Activated CD4-positive, alpha-beta T cell treated with anti-CD3 and anti-CD28 coated beads for 36 hours (primary cell): ENCODE data around the gene LDLRAD4. TPM values are rescaled to one million over a fixed set of nuclear protein-coding genes. Genes with fewer than 3 reads are reported as not detected.

Source experiments
- ATAC-seq: fragments of 200-7000 bp; cut with Tn5 transposase; one replicate; pipeline ENCODE4 v1.10.0; 2021; ENCODE audit warnings: mild to moderate bottlenecking, moderate library complexity
- CTCF ChIA-PET: fragments of 350-600 bp; sonication (Branson Sonifier 250); formaldehyde crosslinking; loops from one replicate; lab custom pipeline; 2021; ENCODE audit warnings: antibody characterized with exemption; lab: Charles Lee
- POLR2A ChIA-PET: fragments of 350-600 bp; sonication (Branson Sonifier 250); formaldehyde crosslinking; loops from one replicate; lab custom pipeline; 2021; ENCODE audit warnings: antibody characterized with exemption, inconsistent platforms; lab: Charles Lee
- DNase-seq: peaks from one replicate; pipeline ENCODE4 v3.0.0-alpha.2; 2020
- H3K27ac Mint-ChIP-seq: one replicate; pipeline ENCODE4 v1.8.0; 2021; ENCODE audit warnings: mixed read lengths
- H3K27me3 Mint-ChIP-seq: one replicate; pipeline ENCODE4 v1.8.0; 2021; ENCODE audit warnings: mixed read lengths
- H3K36me3 Mint-ChIP-seq: one replicate; pipeline ENCODE4 v1.8.0; 2021; ENCODE audit warnings: low read depth, mixed read lengths
- H3K4me1 Mint-ChIP-seq: one replicate; pipeline ENCODE4 v1.8.0; 2021; ENCODE audit warnings: mixed read lengths
- H3K4me3 Mint-ChIP-seq: one replicate; pipeline ENCODE4 v1.8.0; 2021; ENCODE audit warnings: mild to moderate bottlenecking, moderate library complexity, mixed read lengths
- H3K9me3 Mint-ChIP-seq: one replicate; pipeline ENCODE4 v1.8.0; 2021; ENCODE audit warnings: low read depth, mixed read lengths
- intact Hi-C, 2 experiments: fragments of 100-400 bp; cut with DNase I in 1 of 2; cut with micrococcal nuclease in 1 of 2; formaldehyde crosslinking; loops; one replicate each; pipeline versions ENCODE4 v1.14.2 to v1.15.1; 2022 to 2024; cut with DNase I, micrococcal nuclease
- total RNA-seq, 2 experiments: library from RNA; stranded (reverse); gene quantifications; one replicate each; pipeline ENCODE4 v1.2.3, GENCODE V29; 2021

The LDLRAD4 gene
- total RNA-seq, 2 experiments from 2014 or later, result 29.3 to 32.2 TPM

DNA sequence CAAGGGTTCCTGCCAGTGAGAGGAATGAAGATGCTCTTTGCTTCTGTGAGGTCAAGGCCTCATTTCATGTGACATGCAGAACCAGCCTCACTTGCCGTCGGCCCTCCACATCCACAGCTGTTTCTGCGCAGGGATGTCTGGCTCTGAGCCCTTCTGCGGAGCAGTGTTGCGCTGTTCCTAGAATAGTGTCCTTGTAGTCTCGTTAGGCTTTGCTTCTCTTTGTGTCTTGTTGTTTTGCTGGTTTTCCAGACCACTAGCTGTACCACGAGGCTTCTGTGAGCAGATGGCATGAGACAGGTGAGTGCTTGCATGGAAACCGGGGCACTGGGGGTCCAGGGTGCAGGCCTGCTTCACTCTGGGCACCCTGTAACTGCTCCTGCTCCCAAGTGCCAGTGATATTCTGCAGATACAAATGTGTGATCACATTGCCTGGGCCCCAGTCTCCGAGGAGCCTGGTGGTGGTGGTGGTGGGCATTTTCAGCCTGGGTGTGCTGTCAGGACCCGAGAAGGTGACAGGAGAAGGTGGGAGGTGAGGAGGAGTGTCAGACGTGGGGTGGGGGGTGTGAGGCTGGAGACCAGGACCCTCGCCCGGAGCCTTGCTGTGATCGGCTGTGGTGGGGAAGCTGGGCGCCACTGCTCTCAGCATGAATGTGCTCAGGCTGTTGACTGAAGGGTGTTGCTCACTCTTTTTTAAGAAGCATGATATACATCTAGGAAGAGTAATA, 34.3 kb downstream of the LDLRAD4 start:
- Mint-ChIP-seq H3K27ac (no peak overlapping the region), H3K9me3 (no peaks in the 10 kb centered on the region), H3K36me3 (no peaks in the 10 kb centered on the region), H3K27me3 (no peaks in the 10 kb centered on the region), H3K4me1 (no peaks in the 10 kb centered on the region), H3K4me3 (no peak overlapping the region)
- ChIA-PET POLR2A (no interaction called here), CTCF (no interaction called here)
- intact Hi-C loops, result no loop called here
- DNase-seq (no peak), ATAC-seq (no peak)

GRCh38 chr18:13253786-13254688, 35.5 kb downstream of the LDLRAD4 start:
- Mint-ChIP-seq H3K4me3 (no peak overlapping the region), H3K9me3 (no peaks in the 10 kb centered on the region), H3K4me1 (no peaks in the 10 kb centered on the region), H3K27ac (no peak overlapping the region), H3K36me3 (no peaks in the 10 kb centered on the region), H3K27me3 (no peaks in the 10 kb centered on the region)
- no peak for DNase-seq
- intact Hi-C loops, result no loop called here
- ChIA-PET POLR2A (no interaction called here), CTCF (interaction anchor here (0.7 kb wide), 1 partner anchor 448 kb away, joined by 3 read pairs; no protein-coding TSS in a partner anchor)
- ATAC-seq, result no peak

GRCh38 chr18:13254971-13255927, 36.7 kb downstream of the LDLRAD4 start:
- Mint-ChIP-seq H3K4me1 (peaks cover 5% of the 10 kb centered on the region), H3K27ac (no peak overlapping the region), H3K36me3 (no peaks in the 10 kb centered on the region), H3K4me3 (no peak overlapping the region), H3K27me3 (no peaks in the 10 kb centered on the region), H3K9me3 (no peaks in the 10 kb centered on the region)
- DNase-seq (no peak), ATAC-seq (no peak)
- CTCF ChIA-PET, result interaction anchor here (0.7 kb wide), 1 partner anchor 449 kb away, joined by 3 read pairs; no protein-coding TSS in a partner anchor
- POLR2A ChIA-PET, result no interaction called here
- intact Hi-C loops, result no loop called here

- Mint-ChIP-seq H3K4me3 (no peak overlapping the region), H3K27ac (no peak overlapping the region), H3K27me3 (no peaks in the 10 kb centered on the region), H3K4me1 (peaks cover 20% of the 10 kb centered on the region), H3K36me3 (no peaks in the 10 kb centered on the region), H3K9me3 (no peaks in the 10 kb centered on the region)
- ChIA-PET POLR2A (no interaction called here), CTCF (no interaction called here)
- DNase-seq (no peak), ATAC-seq (no peak)
- intact Hi-C loops, result no loop called here
These were observed 38.1 kb downstream of the LDLRAD4 start for GRCh38 chr18:13256444-13257305.

DNA sequence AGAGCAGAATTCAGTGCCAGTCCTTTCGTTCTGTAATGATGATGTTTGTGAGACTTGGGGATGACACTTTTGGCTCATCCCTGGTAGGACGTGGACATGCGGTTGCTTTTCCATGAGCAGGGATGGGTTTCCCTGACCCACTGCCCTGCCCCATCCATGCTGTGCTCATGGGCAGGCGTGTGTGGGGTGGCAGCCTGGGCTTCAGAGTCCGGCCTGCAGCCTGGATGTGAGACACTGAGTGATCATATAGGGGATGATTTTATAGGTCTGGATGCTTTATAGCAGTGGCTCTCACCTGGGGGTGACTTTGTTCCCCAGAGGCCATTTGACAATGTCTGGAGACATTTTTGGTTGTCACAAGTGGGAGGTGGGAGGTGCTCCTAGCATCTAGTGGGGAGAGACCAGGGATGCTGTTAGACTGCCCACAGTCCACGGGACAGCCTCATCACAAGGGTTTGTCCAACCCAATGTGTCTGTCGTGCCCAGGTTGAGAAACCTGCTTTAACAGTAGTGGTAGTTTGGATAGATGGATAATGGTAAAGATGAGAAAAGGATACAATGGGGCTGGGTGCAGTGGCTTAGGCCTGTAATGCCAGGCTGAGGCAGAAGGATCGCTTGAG, 38.9 kb downstream of the LDLRAD4 start:
- intact Hi-C loops, result no loop called here
- H3K36me3 Mint-ChIP-seq, result no peaks in the 10 kb centered on the region
- ChIA-PET CTCF (interaction anchor here (0.6 kb wide), 1 partner anchor 790 kb away, joined by 3 read pairs; no protein-coding TSS in a partner anchor), POLR2A (no interaction called here)
- no peaks in the 10 kb centered on the region for H3K27me3 Mint-ChIP-seq
- H3K4me3 Mint-ChIP-seq, result no peak overlapping the region
- H3K27ac Mint-ChIP-seq, result no peak overlapping the region
- DNase-seq (no peak), ATAC-seq (no peak)
- H3K4me1 Mint-ChIP-seq, result peaks cover 24% of the 10 kb centered on the region
- H3K9me3 Mint-ChIP-seq, result no peaks in the 10 kb centered on the region

- no peak for ATAC-seq
- Mint-ChIP-seq H3K27me3 (no peaks in the 10 kb centered on the region), H3K9me3 (no peaks in the 10 kb centered on the region), H3K36me3 (no peaks in the 10 kb centered on the region), H3K27ac (no peak overlapping the region), H3K4me1 (peaks cover 24% of the 10 kb centered on the region), H3K4me3 (no peak overlapping the region)
- intact Hi-C loops, result no loop called here
- ChIA-PET POLR2A (no interaction called here), CTCF (interaction anchor here (0.6 kb wide), 1 partner anchor 515 kb away, joined by 5 read pairs; no protein-coding TSS in a partner anchor)
- no peak for DNase-seq
These were observed 40.4 kb downstream of the LDLRAD4 start for GRCh38 chr18:13258921-13259320.

- no peak overlapping the region for H3K4me3 Mint-ChIP-seq
- no peak overlapping the region for H3K27ac Mint-ChIP-seq
- no peaks in the 10 kb centered on the region for H3K36me3 Mint-ChIP-seq
- POLR2A ChIA-PET, result no interaction called here
- H3K4me1 Mint-ChIP-seq, result peaks cover 29% of the 10 kb centered on the region
- no peaks in the 10 kb centered on the region for H3K9me3 Mint-ChIP-seq
- no peaks in the 10 kb centered on the region for H3K27me3 Mint-ChIP-seq
- DNase-seq, result no peak
- CTCF ChIA-PET, result interaction anchor here (1.0 kb wide), 1 partner anchor 31 kb away, joined by 3 read pairs; no protein-coding TSS in a partner anchor
- intact Hi-C loops, result loop anchor here in 1 of 2 experiments (10.0 kb wide), 1 partner anchor 415 kb away; no protein-coding TSS in a partner anchor
- no peak for ATAC-seq
These were observed 41.1 kb downstream of the LDLRAD4 start for GRCh38 chr18:13259701-13260100.

- ChIA-PET CTCF (interaction anchor here (0.7 to 1.0 kb wide), 3 partner anchors 14 to 148 kb away, joined by 3 to 4 read pairs (median 3); no protein-coding TSS in a partner anchor), POLR2A (no interaction called here)
- intact Hi-C loops, result loop anchor here in 1 of 2 experiments (10.0 kb wide), 1 partner anchor 416 kb away; no protein-coding TSS in a partner anchor
- DNase-seq (no peak), ATAC-seq (peak; percentile 28)
- Mint-ChIP-seq H3K9me3 (no peaks in the 10 kb centered on the region), H3K4me1 (peaks cover 35% of the 10 kb centered on the region), H3K36me3 (no peaks in the 10 kb centered on the region), H3K27ac (peak overlapping the region; percentile 18), H3K4me3 (no peak overlapping the region), H3K27me3 (no peaks in the 10 kb centered on the region)
These were observed 41.8 kb downstream of the LDLRAD4 start for GRCh38 chr18:13260197-13260934.

GRCh38 chr18:13260935-13261640, 42.5 kb downstream of the LDLRAD4 start:
- intact Hi-C loops, result loop anchor here in 1 of 2 experiments (10.0 kb wide), 1 partner anchor 416 kb away; no protein-coding TSS in a partner anchor
- ChIA-PET CTCF (interaction anchor here (0.6 to 1.0 kb wide), 4 partner anchors 13 to 147 kb away, joined by 3 to 4 read pairs (median 3); no protein-coding TSS in a partner anchor), POLR2A (no interaction called here)
- DNase-seq, result no peak
- H3K4me1 Mint-ChIP-seq, result peaks cover 43% of the 10 kb centered on the region
- no peaks in the 10 kb centered on the region for H3K9me3 Mint-ChIP-seq
- H3K27ac Mint-ChIP-seq, result peak overlapping the region; percentile 45
- H3K36me3 Mint-ChIP-seq, result no peaks in the 10 kb centered on the region
- no peak for ATAC-seq
- no peaks in the 10 kb centered on the region for H3K27me3 Mint-ChIP-seq
- H3K4me3 Mint-ChIP-seq, result no peak overlapping the region
